Panc1 (cell line): Measurements from ENCODE around the gene BTBD9.

Experiments used
- CTCF ChIP-seq: fragments of 450-650 bp; IDR thresholded peaks from 2 replicates; pipeline ENCODE4 v1.5.1; 2017; ENCODE audit warnings: mild to moderate bottlenecking
- POLR2AphosphoS5 ChIP-seq: IDR thresholded peaks from 2 replicates; pipeline ENCODE4 v1.6.1; 2012; ENCODE audit warnings: mild to moderate bottlenecking, low read depth, low read length, moderate library complexity

GRCh38 chr6:38572186-38572813, 67.4 kb downstream of the BTBD9 start:
- TF ChIP-seq POLR2AphosphoS5 (no peak), CTCF (no peak)
